ENCODE measurements around the gene ZFAND3. TPM values are rescaled to one million over a fixed set of nuclear protein-coding genes. Genes with fewer than 3 reads are reported as not detected.

The ZFAND3 gene
- total RNA-seq, 1 donor from 2014 or later, result 32.7 TPM

DNA sequence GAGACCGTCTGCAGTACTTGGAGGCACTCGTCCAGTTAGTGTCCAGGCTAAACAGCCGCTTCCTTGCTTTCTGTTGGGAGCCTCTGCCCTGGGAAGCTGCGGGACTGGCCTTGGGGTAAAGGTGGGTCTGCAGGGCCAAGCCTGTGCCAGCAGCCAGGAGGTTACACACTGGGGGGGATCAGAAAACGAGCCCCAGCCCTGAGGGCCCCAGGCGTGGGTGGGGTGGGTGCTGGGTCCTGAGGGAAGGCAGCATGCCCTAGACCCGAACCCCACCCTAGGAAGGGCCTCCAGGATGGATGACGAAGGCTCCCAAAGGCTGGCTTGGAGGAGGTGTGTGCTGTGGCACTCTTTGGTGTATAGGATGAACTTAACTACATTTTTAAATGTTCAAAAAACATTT, 335.2 kb downstream of the ZFAND3 start:
- Histone ChIP-seq H3K4me3 (no peak overlapping the region), H3K9me3 (no peaks in the 10 kb centered on the region), H3K4me1 (no peaks in the 10 kb centered on the region), H3K27me3 (no peaks in the 10 kb centered on the region), H3K36me3 (peaks cover 9 to 22% of the 10 kb centered on the region in 2 donors), H3K27ac (no peak overlapping the region)
- DNase-seq (ENCODE audit: low spot score in 2 of 2), result no peak
- TF ChIP-seq, protein P1, sequence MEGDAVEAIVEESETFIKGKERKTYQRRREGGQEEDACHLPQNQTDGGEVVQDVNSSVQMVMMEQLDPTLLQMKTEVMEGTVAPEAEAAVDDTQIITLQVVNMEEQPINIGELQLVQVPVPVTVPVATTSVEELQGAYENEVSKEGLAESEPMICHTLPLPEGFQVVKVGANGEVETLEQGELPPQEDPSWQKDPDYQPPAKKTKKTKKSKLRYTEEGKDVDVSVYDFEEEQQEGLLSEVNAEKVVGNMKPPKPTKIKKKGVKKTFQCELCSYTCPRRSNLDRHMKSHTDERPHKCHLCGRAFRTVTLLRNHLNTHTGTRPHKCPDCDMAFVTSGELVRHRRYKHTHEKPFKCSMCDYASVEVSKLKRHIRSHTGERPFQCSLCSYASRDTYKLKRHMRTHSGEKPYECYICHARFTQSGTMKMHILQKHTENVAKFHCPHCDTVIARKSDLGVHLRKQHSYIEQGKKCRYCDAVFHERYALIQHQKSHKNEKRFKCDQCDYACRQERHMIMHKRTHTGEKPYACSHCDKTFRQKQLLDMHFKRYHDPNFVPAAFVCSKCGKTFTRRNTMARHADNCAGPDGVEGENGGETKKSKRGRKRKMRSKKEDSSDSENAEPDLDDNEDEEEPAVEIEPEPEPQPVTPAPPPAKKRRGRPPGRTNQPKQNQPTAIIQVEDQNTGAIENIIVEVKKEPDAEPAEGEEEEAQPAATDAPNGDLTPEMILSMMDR (IDR thresholded peaks at IDR 0.05), result no peak
- intact Hi-C loops (cut with DNase I), result no loop called here

- Histone ChIP-seq H3K9me3 (no peaks in the 10 kb centered on the region), H3K36me3 (peaks cover 9 to 22% of the 10 kb centered on the region in 2 donors), H3K4me3 (no peak overlapping the region), H3K27ac (no peak overlapping the region), H3K27me3 (no peaks in the 10 kb centered on the region), H3K4me1 (no peaks in the 10 kb centered on the region)
- intact Hi-C loops (cut with DNase I), result no loop called here
- TF ChIP-seq, protein P1 (IDR thresholded peaks at IDR 0.05), result no peak
- DNase-seq (ENCODE audit: low spot score in 2 of 2), result no peak
These were observed 335.6 kb downstream of the ZFAND3 start for GRCh38 chr6:38155144-38155543.

- Histone ChIP-seq H3K4me1 (no peaks in the 10 kb centered on the region), H3K27me3 (no peaks in the 10 kb centered on the region), H3K36me3 (peaks cover 9 to 22% of the 10 kb centered on the region in 2 donors), H3K4me3 (no peak overlapping the region), H3K9me3 (no peaks in the 10 kb centered on the region), H3K27ac (no peak overlapping the region)
- TF ChIP-seq, protein P1 (IDR thresholded peaks at IDR 0.05), result no peak
- DNase-seq (ENCODE audit: low spot score in 2 of 2), result no peak
- intact Hi-C loops (cut with DNase I), result no loop called here
These were observed 336.2 kb downstream of the ZFAND3 start for GRCh38 chr6:38155621-38156204.

- DNase-seq (ENCODE audit: low spot score in 2 of 2), result no peak
- intact Hi-C loops (cut with DNase I), result no loop called here
- TF ChIP-seq, protein P1 (IDR thresholded peaks at IDR 0.05), result no peak
These were observed 337.5 kb downstream of the ZFAND3 start for GRCh38 chr6:38156818-38157565.

DNA sequence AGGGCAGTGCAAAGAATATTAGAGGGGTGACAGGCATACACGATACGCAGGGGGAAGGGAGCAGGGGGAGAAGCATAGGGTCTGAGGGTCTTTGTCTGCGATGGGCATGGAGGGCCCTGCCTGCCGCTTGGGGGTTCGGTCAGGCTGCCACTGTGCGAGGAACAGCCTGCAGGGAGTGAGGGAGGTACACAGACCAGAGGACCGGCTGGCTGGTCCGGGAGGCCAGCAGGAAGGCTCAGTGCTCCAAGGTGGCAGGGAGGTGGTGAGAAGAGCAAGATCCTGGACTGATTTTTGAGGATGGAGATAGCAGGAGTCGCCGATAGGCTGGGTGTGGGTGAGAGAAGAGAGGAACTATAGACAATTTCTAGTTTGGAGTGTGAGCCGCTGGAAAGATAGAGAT, 338.4 kb downstream of the ZFAND3 start:
- intact Hi-C loops (cut with DNase I), result no loop called here
- TF ChIP-seq, protein P1 (IDR thresholded peaks at IDR 0.05), result no peak
- H3K27me3 ChIP-seq, result no peaks in the 10 kb centered on the region
- no peak overlapping the region for H3K4me3 ChIP-seq
- H3K9me3 ChIP-seq, result no peaks in the 10 kb centered on the region
- no peak for DNase-seq (ENCODE audit: low spot score in 2 of 2)
- peaks cover 5 to 7% of the 10 kb centered on the region in 2 donors for H3K36me3 ChIP-seq
- H3K4me1 ChIP-seq, result no peaks in the 10 kb centered on the region
- no peak overlapping the region for H3K27ac ChIP-seq

More at GRCh38 chr6:38156818-38157565, 337.5 kb downstream of the ZFAND3 start:
- H3K4me1 ChIP-seq, result no peaks in the 10 kb centered on the region
- peaks cover 9 to 16% of the 10 kb centered on the region in 2 donors for H3K36me3 ChIP-seq
- no peaks in the 10 kb centered on the region for H3K27me3 ChIP-seq
- H3K4me3 ChIP-seq, result no peak overlapping the region
- no peak overlapping the region for H3K27ac ChIP-seq
- H3K9me3 ChIP-seq, result no peaks in the 10 kb centered on the region

Data from ascending aorta (tissue), 2 donors.